Uterus (tissue), 4 donors: ENCODE data around the gene CACNA1C. TPM values are rescaled to one million over a fixed set of nuclear protein-coding genes. Genes with fewer than 3 reads are reported as not detected.

Experiments
- DNase-seq, 2 donors: peaks; one replicate each; pipeline ENCODE4 v3.0.0-alpha.2; 2019 to 2020
- H3K27ac ChIP-seq, 2 donors: fragments of 200-600 bp; sonication (generic); 1 replicate in 1 of 2; 2 replicates in 1 of 2; pipeline ENCODE4 v1.5.1; 2016 to 2018
- H3K27me3 ChIP-seq, 2 donors: fragments of 200-600 bp; sonication (generic); one replicate each; pipeline ENCODE4 v1.5.1; 2018 to 2019; ENCODE audit warnings: control low read depth in 1 of 2
- H3K36me3 ChIP-seq, 2 donors: fragments of 200-600 bp; sonication (generic); one replicate each; pipeline ENCODE4 v1.5.1; 2019; ENCODE audit warnings: control low read depth in 1 of 2
- H3K4me1 ChIP-seq, 2 donors: fragments of 200-600 bp; sonication (generic); one replicate each; pipeline ENCODE4 v1.5.1; 2018 to 2019; ENCODE audit warnings: control low read depth in 1 of 2
- H3K4me3 ChIP-seq, 2 donors: fragments of 200-600 bp; sonication (generic); 1 replicate in 1 of 2; 2 replicates in 1 of 2; pipeline ENCODE4 v1.5.1; 2018 to 2019; ENCODE audit warnings: mild to moderate bottlenecking in 1 of 2
- H3K9me3 ChIP-seq, 2 donors: fragments of 200-600 bp; sonication (generic); one replicate each; pipeline ENCODE4 v1.5.1; 2019; ENCODE audit warnings: control low read depth in 1 of 2
- CTCF ChIP-seq, 4 experiments: fragments of 200-600 bp in 2 of 4; fragments of 450-650 bp in 2 of 4; sonication (generic) in 2 of 4; IDR thresholded peaks; one replicate each; pipeline ENCODE4 v1.5.1; 2016 to 2019; ENCODE audit warnings: antibody characterized with exemption in 4 of 4, mild to moderate bottlenecking in 2 of 4, moderate library complexity in 1 of 4
- POLR2A ChIP-seq, 2 donors: fragments of 450-650 bp; IDR thresholded peaks; one replicate each; pipeline ENCODE4 v1.6.1; 2016; ENCODE audit warnings: antibody characterized with exemption in 2 of 2, mild to moderate bottlenecking in 1 of 2, moderate library complexity in 1 of 2
- intact Hi-C: fragments of 100-400 bp; cut with DNase I; formaldehyde crosslinking; loops from one replicate; pipeline ENCODE4 v1.15.1; 2023; ENCODE audit warnings: low total_unique reads
- total RNA-seq, 4 donors: library from RNA; depleted of rRNA in 3 of 4; stranded (reverse); fragments of >200 nt in 3 of 4; gene quantifications; one replicate each; pipeline versions ENCODE4 v1.1.0 to v1.2.4, GENCODE V29; 2014 to 2023
- donor health status: DM: yes; HTN: yes; CAD: no.

CACNA1C gene
- total RNA-seq, 4 donors from 2014 or later = 15.9 to 121 (median 32.1) TPM

- Histone ChIP-seq H3K4me1 (no peaks in the 10 kb centered on the region), H3K4me3 (no peak overlapping the region), H3K27me3 (no peaks in the 10 kb centered on the region), H3K9me3 (no peaks in the 10 kb centered on the region), H3K27ac (no peak overlapping the region), H3K36me3 (no peaks in the 10 kb centered on the region)
- TF ChIP-seq POLR2A (IDR thresholded peaks at IDR 0.05) = no peak
- TF ChIP-seq CTCF (IDR thresholded peaks at IDR 0.05) = no peak
- intact Hi-C loops = no loop called here
- DNase-seq = no peak
These were observed 265.0 kb downstream of the CACNA1C start for GRCh38 chr12:2317772-2318171.

- intact Hi-C loops = no loop called here
- no peak for TF ChIP-seq CTCF (IDR thresholded peaks at IDR 0.05)
- TF ChIP-seq POLR2A (IDR thresholded peaks at IDR 0.05) = no peak
- Histone ChIP-seq H3K27ac (peak overlapping the region; percentile 11 to 27), H3K4me1 (no peaks in the 10 kb centered on the region), H3K27me3 (no peaks in the 10 kb centered on the region), H3K9me3 (no peaks in the 10 kb centered on the region), H3K4me3 (no peak overlapping the region), H3K36me3 (no peaks in the 10 kb centered on the region)
- no peak for DNase-seq
These were observed 265.5 kb downstream of the CACNA1C start for GRCh38 chr12:2318286-2318685.

GRCh38 chr12:2319136-2319535 lies 266.3 kb downstream of the CACNA1C start:
- TF ChIP-seq POLR2A (IDR thresholded peaks at IDR 0.05) (no peak), CTCF (IDR thresholded peaks at IDR 0.05) (no peak)
- peak overlapping the region; percentile 51 to 62 for H3K27ac ChIP-seq

GRCh38 chr12:2319737-2320506 lies 267.1 kb downstream of the CACNA1C start:
- TF ChIP-seq CTCF (IDR thresholded peaks at IDR 0.05) (no peak), POLR2A (IDR thresholded peaks at IDR 0.05) (no peak)
- H3K27me3 ChIP-seq = no peaks in the 10 kb centered on the region
- H3K4me1 ChIP-seq = peaks cover 0 to 6% of the 10 kb centered on the region in 2 donors
- H3K27ac ChIP-seq = peak overlapping the region; percentile 51 to 62
- H3K4me3 ChIP-seq = no peak overlapping the region
- H3K9me3 ChIP-seq = no peaks in the 10 kb centered on the region
- H3K36me3 ChIP-seq = no peaks in the 10 kb centered on the region
- intact Hi-C loops = no loop called here
- DNase-seq = no peak

More at GRCh38 chr12:2319136-2319535, 266.3 kb downstream of the CACNA1C start:
- H3K4me1 ChIP-seq = no peaks in the 10 kb centered on the region
- no peaks in the 10 kb centered on the region for H3K9me3 ChIP-seq
- H3K4me3 ChIP-seq = no peak overlapping the region
- intact Hi-C loops = no loop called here
- H3K27me3 ChIP-seq = no peaks in the 10 kb centered on the region
- no peak for DNase-seq
- H3K36me3 ChIP-seq = no peaks in the 10 kb centered on the region

- DNase-seq = no peak
- peak overlapping the region in 1 of 2 donors; percentile 62 for H3K27ac ChIP-seq
- TF ChIP-seq CTCF (IDR thresholded peaks at IDR 0.05) (no peak), POLR2A (IDR thresholded peaks at IDR 0.05) (no peak)
- H3K27me3 ChIP-seq = no peaks in the 10 kb centered on the region
- H3K4me1 ChIP-seq = peaks cover 0 to 6% of the 10 kb centered on the region in 2 donors
- H3K36me3 ChIP-seq = no peaks in the 10 kb centered on the region
- no peak overlapping the region for H3K4me3 ChIP-seq
- intact Hi-C loops = no loop called here
- no peaks in the 10 kb centered on the region for H3K9me3 ChIP-seq
These were observed 268.1 kb downstream of the CACNA1C start for GRCh38 chr12:2320841-2321240.
